HG03097 (cell line): ENCODE results near the gene GOLGA6D.
"Not testable (repeated sequence)": the region's sequence is repeated elsewhere in the genome, so short reads cannot be mapped to it uniquely, and the experiment has no call there.

Experiments
- ATAC-seq: cut with Tn5 transposase; IDR thresholded peaks from one replicate; pipeline ENCODE4 v1.9.1; 2021; ENCODE audit not compliant: unreplicated experiment, low FRiP score

Gene GOLGA6D

GRCh38 chr15:75275617-75276016 is 7.0 kb upstream of the GOLGA6D start:
- ATAC-seq = not testable (repeated sequence)

GRCh38 chr15:75278497-75278896 is 4.1 kb upstream of the GOLGA6D start:
- ATAC-seq = not testable (repeated sequence)

GRCh38 chr15:75284152-75284551 is 1.5 kb downstream of the GOLGA6D start:
- ATAC-seq = not testable (repeated sequence)

- ATAC-seq = not testable (repeated sequence)
Measured at GRCh38 chr15:75293660-75294059, 11.0 kb downstream of the GOLGA6D start.

- not testable (repeated sequence) for ATAC-seq
Measured at GRCh38 chr15:75298541-75299310, 16.1 kb downstream of the GOLGA6D start.

- not testable (repeated sequence) for ATAC-seq
Measured at GRCh38 chr15:75299311-75299688, 16.7 kb downstream of the GOLGA6D start.

- not testable (repeated sequence) for ATAC-seq
Measured at GRCh38 chr15:75300026-75300425, 17.4 kb downstream of the GOLGA6D start.

GRCh38 chr15:75302318-75302717 is 19.7 kb downstream of the GOLGA6D start:
- ATAC-seq = no peak

GRCh38 chr15:75302753-75303152 is 20.1 kb downstream of the GOLGA6D start:
- ATAC-seq = not testable (repeated sequence)

- ATAC-seq = no peak
Measured at GRCh38 chr15:75306188-75306587, 23.6 kb downstream of the GOLGA6D start.

GRCh38 chr15:75307778-75308390 is 25.2 kb downstream of the GOLGA6D start:
- no peak for ATAC-seq

- ATAC-seq = no peak
Measured at GRCh38 chr15:75309711-75310110, 27.1 kb downstream of the GOLGA6D start.

- ATAC-seq = not testable (repeated sequence)
Measured at GRCh38 chr15:75312548-75312947, 29.9 kb downstream of the GOLGA6D start.

GRCh38 chr15:75313116-75313845 is 30.6 kb downstream of the GOLGA6D start:
- no peak for ATAC-seq

- no peak for ATAC-seq
Measured at GRCh38 chr15:75314552-75315290, 32.1 kb downstream of the GOLGA6D start.

GRCh38 chr15:75319231-75319897 is 36.7 kb downstream of the GOLGA6D start:
- not testable (repeated sequence) for ATAC-seq

- ATAC-seq = no peak
Measured at GRCh38 chr15:75321711-75322110, 39.1 kb downstream of the GOLGA6D start.

GRCh38 chr15:75325922-75326321 is 43.3 kb downstream of the GOLGA6D start:
- no peak for ATAC-seq

GRCh38 chr15:75327005-75327404 is 44.4 kb downstream of the GOLGA6D start:
- no peak for ATAC-seq

GRCh38 chr15:75327491-75327890 is 44.9 kb downstream of the GOLGA6D start:
- no peak for ATAC-seq
